DMS79 (cell line): ENCODE data around the gene MAN2A2.

Source experiments
- DNase-seq: peaks from one replicate; lab custom pipeline; 2025; lab: John Stamatoyannopoulos, UW

MAN2A2 gene

GRCh38 chr15:90942354-90943120 lies 39.4 kb downstream of the MAN2A2 start:
- DNase-seq = no peak

GRCh38 chr15:90945091-90945490 lies 42.0 kb downstream of the MAN2A2 start:
- DNase-seq = no peak

GRCh38 chr15:90946538-90946937 lies 43.4 kb downstream of the MAN2A2 start:
- no peak for DNase-seq

- DNase-seq = no peak
Measured at GRCh38 chr15:90946941-90947576, 44.0 kb downstream of the MAN2A2 start.

- DNase-seq = no peak
Measured at GRCh38 chr15:90947577-90948357, 44.7 kb downstream of the MAN2A2 start.

GRCh38 chr15:90948506-90948905 lies 45.4 kb downstream of the MAN2A2 start:
- no peak for DNase-seq

GRCh38 chr15:90949979-90950675 lies 47.0 kb downstream of the MAN2A2 start:
- DNase-seq = no peak

- no peak for DNase-seq
Measured at GRCh38 chr15:90950676-90951075, 47.6 kb downstream of the MAN2A2 start.

GRCh38 chr15:90952901-90953677 lies 50.0 kb downstream of the MAN2A2 start:
- DNase-seq = no peak

GRCh38 chr15:90953947-90954711 lies 51.0 kb downstream of the MAN2A2 start:
- no peak for DNase-seq

- no peak for DNase-seq
Measured at GRCh38 chr15:90954712-90955623, 51.9 kb downstream of the MAN2A2 start, which contains the start of gene RCCD1. Gene RCCD1 (plus strand): TSS chr15:90954884. CDS start chr15:90956735, 1,851 bp downstream.

GRCh38 chr15:90955624-90956273 lies 52.6 kb downstream of the MAN2A2 start:
- no peak for DNase-seq

GRCh38 chr15:90956274-90957030 lies 53.4 kb downstream of the MAN2A2 start:
- DNase-seq = no peak

GRCh38 chr15:90957031-90957790 lies 54.1 kb downstream of the MAN2A2 start:
- no peak for DNase-seq

- no peak for DNase-seq
Measured at GRCh38 chr15:90957791-90958190, 54.7 kb downstream of the MAN2A2 start.

GRCh38 chr15:90959028-90959595 lies 56.0 kb downstream of the MAN2A2 start:
- no peak for DNase-seq

- no peak for DNase-seq
Measured at GRCh38 chr15:90959894-90960293, 56.8 kb downstream of the MAN2A2 start.
